Stimulated activated CD4-positive, alpha-beta T cell treated with anti-CD3 and anti-CD28 coated beads, TNF-alpha, amount 100 ng/mL, for 1 hour (primary cell): Measurements from ENCODE around the gene FOXP2.

Experiments
- DNase-seq, 3 donors: peaks; one replicate each; pipeline ENCODE4 v3.0.0-alpha.2; 2020; ENCODE audit warnings: low read depth in 3 of 3, low spot score in 1 of 3

Gene FOXP2

GRCh38 chr7:114649689-114650088, 235.1 kb downstream of the FOXP2 start:
- DNase-seq, result no peak

DNA sequence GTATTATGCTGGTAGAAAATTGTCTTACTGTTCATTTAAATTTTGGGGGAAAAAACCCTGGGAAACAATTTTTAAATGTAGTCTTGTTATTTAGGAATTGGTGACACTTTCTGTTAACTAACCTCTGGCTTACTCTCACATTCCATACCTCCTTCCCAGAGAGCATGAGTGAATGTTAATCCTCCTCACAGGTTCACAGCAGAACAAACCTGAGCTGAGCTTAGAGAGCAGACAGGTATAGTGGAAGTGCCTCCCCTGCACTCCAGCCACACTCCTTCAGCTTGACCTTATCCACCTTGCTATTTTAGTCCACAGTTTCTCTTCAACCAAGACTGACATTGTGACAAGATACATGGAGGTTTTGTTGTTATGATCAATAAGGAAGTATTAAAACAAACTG, 235.9 kb downstream of the FOXP2 start:
- no peak for DNase-seq

GRCh38 chr7:114652041-114652440, 237.4 kb downstream of the FOXP2 start:
- no peak for DNase-seq

- no peak for DNase-seq
Observed at GRCh38 chr7:114653364-114654088, 238.9 kb downstream of the FOXP2 start.

DNA sequence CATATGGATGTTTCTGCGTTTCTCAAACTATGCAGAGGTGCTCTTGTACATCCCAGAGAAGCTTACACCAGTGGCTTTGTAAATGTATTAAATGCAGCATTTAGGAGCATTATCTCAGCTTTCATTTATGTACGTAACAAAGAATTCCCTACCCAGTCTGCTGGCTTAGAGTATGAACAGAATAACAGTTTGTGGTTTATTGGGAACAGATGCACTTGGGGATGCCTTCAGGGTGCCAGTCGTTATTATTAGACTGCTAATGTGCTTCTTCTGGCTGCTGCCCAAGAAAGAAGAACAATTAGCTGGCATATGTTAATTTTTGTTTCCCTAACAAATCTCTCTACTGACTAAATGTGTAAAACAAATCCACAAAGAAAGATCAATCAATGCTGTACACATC, 241.9 kb downstream of the FOXP2 start:
- DNase-seq, result no peak

GRCh38 chr7:114657279-114657678, 242.7 kb downstream of the FOXP2 start:
- DNase-seq, result no peak

- no peak for DNase-seq
Observed at GRCh38 chr7:114658216-114658615, 243.6 kb downstream of the FOXP2 start.

DNA sequence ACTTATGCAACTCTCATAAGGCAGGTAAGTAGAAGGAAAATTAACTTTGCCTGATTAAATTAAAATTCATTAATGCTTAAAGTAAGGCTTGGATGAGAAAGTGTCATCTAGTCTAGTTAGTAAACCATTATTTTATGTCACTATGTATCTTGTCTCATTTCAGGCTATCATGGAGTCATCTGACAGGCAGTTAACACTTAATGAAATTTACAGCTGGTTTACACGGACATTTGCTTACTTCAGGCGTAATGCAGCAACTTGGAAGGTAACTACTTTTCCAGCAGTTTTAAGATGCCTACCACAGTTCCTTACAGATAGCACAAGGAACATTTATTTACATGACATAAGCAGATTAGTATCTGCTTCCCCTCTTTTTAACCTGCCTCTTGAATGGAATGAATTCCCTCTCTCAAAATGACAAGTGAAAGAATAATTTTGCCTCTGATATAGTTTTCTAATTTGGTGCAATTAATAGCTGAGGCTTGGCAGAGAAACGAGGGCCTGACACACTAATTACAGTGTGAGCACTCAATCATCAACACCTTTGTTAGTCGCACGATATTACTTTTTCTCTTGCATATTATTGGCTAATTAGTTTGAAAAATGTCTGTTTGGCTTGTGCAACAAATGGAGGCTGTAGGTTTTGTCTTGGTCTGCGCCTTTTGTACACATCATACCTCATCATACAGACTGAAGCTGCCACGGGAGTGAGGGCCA, 245.0 kb downstream of the FOXP2 start:
- DNase-seq, result no peak

- no peak for DNase-seq
Observed at GRCh38 chr7:114660126-114660486, 245.5 kb downstream of the FOXP2 start.

DNA sequence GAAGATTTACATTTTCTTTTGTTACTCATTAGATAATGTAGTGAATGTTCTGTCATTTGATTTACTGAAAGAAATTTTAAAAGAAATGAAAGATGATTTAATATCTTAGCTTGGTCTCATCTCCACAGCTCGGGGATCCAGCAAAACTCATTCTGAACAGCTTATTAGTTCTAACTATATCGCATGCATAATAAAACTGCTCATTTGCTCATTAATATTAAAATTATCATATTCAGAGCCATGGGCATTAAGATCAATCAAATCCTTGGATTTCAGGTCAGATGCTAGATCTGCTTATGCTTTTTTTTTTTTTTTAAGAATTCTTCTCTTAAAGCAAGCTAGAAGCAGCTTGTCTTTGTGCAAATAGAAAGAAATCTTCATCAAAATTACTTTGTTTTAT, 246.1 kb downstream of the FOXP2 start:
- no peak for DNase-seq

DNA sequence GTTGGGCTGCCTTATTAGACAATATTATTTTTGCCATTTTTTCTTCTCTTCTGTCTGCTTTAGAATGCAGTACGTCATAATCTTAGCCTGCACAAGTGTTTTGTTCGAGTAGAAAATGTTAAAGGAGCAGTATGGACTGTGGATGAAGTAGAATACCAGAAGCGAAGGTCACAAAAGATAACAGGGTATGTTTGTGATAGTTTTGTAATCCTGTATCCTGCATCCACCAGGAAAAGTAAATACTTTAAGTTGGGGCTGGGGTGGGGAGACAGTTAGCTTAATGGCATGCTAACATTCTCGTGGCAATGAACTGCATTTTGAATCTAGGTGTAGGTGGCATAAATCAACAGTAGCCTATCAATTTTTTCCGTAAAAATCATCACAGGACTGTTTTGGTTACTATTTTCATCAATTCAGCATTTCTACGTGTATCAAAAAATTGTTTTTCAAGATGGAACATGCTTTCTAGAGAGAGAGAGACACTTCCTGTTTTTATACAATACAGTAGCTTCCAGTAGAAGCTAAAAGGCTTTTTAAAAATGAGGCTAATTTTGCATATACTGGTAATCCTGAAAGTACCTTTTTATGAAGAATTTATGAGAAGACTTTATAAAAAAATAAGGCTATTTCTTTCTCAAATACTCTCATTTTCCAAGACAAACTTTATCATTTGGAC, 247.5 kb downstream of the FOXP2 start:
- no peak for DNase-seq

DNA sequence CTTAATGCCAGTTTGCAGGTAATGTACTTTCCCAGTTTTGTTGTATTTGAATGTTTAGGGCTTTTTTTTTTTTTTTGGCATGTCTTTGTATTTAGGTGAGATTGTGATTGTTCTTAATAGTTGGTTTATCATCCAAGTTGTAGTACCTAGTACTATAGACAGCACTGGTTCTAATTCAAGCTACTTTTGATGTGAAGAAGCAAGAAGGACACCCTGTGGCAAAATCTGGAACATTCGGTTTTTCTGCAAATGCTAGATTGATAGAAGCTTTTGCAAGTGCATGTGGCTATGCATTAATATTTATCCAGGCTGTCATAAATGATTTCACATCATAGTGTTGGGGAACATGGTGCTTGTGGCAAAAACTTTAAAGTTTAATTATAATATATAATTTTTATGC, 248.9 kb downstream of the FOXP2 start:
- no peak for DNase-seq

DNA sequence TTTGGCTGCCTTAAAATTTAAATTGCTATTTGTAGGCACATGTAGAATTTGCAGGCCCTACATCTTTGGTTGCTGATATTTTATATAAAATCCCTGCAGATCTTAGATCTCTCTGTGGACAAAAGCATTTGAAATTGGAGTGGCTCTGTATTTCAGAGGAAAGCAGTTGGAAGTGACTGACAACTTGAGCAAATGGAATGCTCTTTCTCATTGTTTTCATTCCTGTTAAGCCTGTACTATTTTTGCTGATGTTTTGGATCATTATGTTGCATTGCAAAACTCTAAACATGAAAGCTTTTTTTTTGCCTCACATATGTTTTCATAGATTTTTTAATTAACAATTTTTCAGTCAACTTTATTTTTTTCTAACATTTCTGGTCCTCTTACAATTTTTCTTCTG, 256.1 kb downstream of the FOXP2 start:
- DNase-seq, result no peak

DNA sequence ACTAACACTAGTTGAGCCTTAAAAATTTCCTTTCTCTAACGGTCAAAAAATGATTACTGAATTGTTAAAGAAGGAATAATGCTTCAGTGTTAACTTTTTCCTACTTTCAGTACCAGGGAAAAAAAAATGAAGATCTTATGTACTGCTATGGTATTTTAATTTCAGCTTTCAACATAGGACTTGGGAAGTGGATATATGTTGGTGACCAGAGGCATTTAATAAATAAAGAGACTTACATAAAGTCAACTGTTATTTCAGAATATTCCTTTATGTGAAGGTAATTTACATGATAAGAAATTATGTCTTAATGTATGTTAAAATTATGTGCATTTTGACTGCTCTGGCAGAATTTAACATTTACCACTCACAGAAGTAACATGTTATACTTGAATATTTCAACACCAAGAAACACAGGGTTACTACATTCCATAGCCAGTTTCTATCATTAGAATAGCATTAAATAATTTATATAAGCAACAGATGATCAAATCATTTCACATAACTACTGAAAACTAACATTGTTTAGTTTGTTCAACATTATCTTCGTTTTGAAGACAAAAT, 257.0 kb downstream of the FOXP2 start:
- no peak for DNase-seq

- DNase-seq, result no peak
Observed at GRCh38 chr7:114678116-114678515, 263.5 kb downstream of the FOXP2 start.

GRCh38 chr7:114687238-114687637, 272.6 kb downstream of the FOXP2 start:
- no peak for DNase-seq

GRCh38 chr7:114688443-114689055, 273.9 kb downstream of the FOXP2 start:
- DNase-seq, result no peak

- no peak for DNase-seq
Observed at GRCh38 chr7:114689406-114689805, 274.8 kb downstream of the FOXP2 start.

GRCh38 chr7:114691605-114692004, 277.0 kb downstream of the FOXP2 start:
- no peak for DNase-seq

DNA sequence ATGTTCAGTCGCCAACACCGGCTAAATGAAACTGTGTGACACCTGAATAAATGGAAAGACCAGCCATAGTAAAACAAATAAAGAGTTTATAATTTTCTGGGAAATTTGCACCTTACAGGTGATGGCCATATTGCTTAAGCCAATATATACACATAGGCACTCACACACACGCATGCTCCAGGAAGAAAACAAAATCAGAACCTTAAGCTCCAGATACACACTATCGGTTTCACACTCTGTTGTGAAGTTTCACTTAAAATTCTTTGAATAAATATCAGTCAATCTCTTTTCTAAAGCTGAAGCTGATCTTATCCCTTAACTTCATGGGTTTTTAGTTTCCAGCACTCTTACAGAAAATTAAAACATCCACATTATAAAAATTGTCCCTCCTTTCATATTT, 280.6 kb downstream of the FOXP2 start:
- no peak for DNase-seq

DNA sequence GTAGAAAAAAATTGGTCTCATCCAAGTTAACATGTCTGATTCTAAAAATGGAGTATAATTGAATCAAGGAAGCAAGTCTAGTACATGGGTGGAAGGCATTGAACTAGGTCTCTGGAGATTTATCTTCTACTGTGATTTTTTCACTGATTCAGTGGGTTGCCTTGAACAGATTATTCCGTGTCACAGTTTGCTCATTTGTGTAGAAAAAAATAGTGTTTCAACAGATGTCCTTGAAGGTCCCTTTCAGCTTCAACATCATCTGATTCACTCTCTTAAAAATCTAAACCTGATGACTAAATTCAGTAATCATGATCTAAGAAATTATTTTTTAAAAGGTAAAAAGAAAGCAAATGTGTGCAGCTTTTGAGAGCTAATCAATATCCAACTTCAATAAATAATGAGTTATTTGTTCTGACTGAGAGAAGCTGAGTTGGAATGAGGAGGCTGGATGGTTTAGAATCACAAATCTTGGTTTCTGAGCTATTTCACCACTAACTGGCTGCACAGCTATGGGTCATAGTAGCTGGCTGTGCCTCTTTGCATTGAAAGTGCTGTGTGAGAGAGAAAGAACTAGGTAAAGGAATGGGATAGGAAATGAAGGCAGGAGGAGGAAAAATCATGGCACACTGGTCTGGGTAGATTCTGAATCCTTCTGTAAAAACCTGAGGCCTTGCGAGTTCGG, 285.8 kb downstream of the FOXP2 start:
- no peak for DNase-seq
